Astrocyte (in vitro differentiated cells and primary cell): ENCODE measurements around the gene IFNA16. TPM values are rescaled to one million over a fixed set of nuclear protein-coding genes. Genes with fewer than 3 reads are reported as not detected.
"Not testable (repeated sequence)": the region's sequence is repeated elsewhere in the genome, so short reads cannot be mapped to it uniquely, and the experiment has no call there.

Experiments
- DNase-seq: peaks from one replicate; pipeline ENCODE4 v3.0.0-alpha.2; 2010; ENCODE audit warnings: low read depth
- FAIRE-seq: peaks from 2 replicates; lab custom pipeline; 2011; peaks lifted over from hg19 to GRCh38; lab: Jason Lieb, UNC
- H2AFZ ChIP-seq: 2 replicates; pipeline ENCODE4 v1.6.0; 2012; ENCODE audit warnings: low read depth, low read length, inconsistent platforms
- H3K27ac ChIP-seq: 2 replicates; pipeline ENCODE4 v1.5.1; 2011; ENCODE audit warnings: low read depth, low read length, inconsistent platforms
- H3K27me3 ChIP-seq: 2 replicates; pipeline ENCODE4 v1.6.0; 2011; ENCODE audit warnings: low read length, inconsistent platforms; ENCODE audit not compliant: insufficient read depth
- H3K36me3 ChIP-seq: 2 replicates; pipeline ENCODE4 v1.5.1; 2011; ENCODE audit warnings: low read length, inconsistent platforms; ENCODE audit not compliant: insufficient read depth
- H3K4me1 ChIP-seq: 2 replicates; pipeline ENCODE4 v1.5.1; 2011; ENCODE audit warnings: low read length, inconsistent platforms; ENCODE audit not compliant: insufficient read depth
- H3K4me2 ChIP-seq: 2 replicates; pipeline ENCODE4 v1.6.0; 2012; ENCODE audit warnings: low read length, inconsistent platforms
- H3K4me3 ChIP-seq: 2 replicates; pipeline ENCODE4 v1.5.1; 2011; ENCODE audit warnings: low read depth, mild to moderate bottlenecking, low read length, inconsistent platforms; ENCODE audit not compliant: insufficient read depth
- H3K79me2 ChIP-seq: 2 replicates; pipeline ENCODE4 v1.6.0; 2012; ENCODE audit warnings: mild to moderate bottlenecking, low read length, inconsistent platforms; ENCODE audit not compliant: insufficient read depth
- H3K9ac ChIP-seq: 2 replicates; pipeline ENCODE4 v1.6.0; 2012; ENCODE audit warnings: mild to moderate bottlenecking, low read length, inconsistent platforms
- H3K9me3 ChIP-seq: 2 replicates; pipeline ENCODE4 v1.5.1; 2012; ENCODE audit warnings: low read depth, mild to moderate bottlenecking, low read length, inconsistent platforms; ENCODE audit not compliant: insufficient read depth
- H4K20me1 ChIP-seq: 2 replicates; pipeline ENCODE4 v1.6.0; 2012; ENCODE audit warnings: low read length, inconsistent platforms; ENCODE audit not compliant: insufficient read depth
- H3K27ac Mint-ChIP-seq: one replicate; pipeline ENCODE4 v1.8.0; 2021; ENCODE audit warnings: mild to moderate bottlenecking, mixed read lengths; ENCODE audit not compliant: unreplicated experiment
- H3K27me3 Mint-ChIP-seq: one replicate; pipeline ENCODE4 v1.8.0; 2021; ENCODE audit warnings: low read depth, mixed read lengths; ENCODE audit not compliant: unreplicated experiment
- H3K36me3 Mint-ChIP-seq: one replicate; pipeline ENCODE4 v1.8.0; 2021; ENCODE audit warnings: low read depth, mixed read lengths; ENCODE audit not compliant: unreplicated experiment
- H3K4me1 Mint-ChIP-seq: one replicate; pipeline ENCODE4 v1.8.0; 2021; ENCODE audit warnings: low read depth, mixed read lengths; ENCODE audit not compliant: unreplicated experiment
- H3K4me3 Mint-ChIP-seq: one replicate; pipeline ENCODE4 v1.8.0; 2021; ENCODE audit warnings: mild to moderate bottlenecking, moderate library complexity, mixed read lengths; ENCODE audit not compliant: unreplicated experiment
- H3K9me3 Mint-ChIP-seq: one replicate; pipeline ENCODE4 v1.8.0; 2021; ENCODE audit warnings: mild to moderate bottlenecking, mixed read lengths; ENCODE audit not compliant: unreplicated experiment
- EZH2 ChIP-seq: IDR thresholded peaks from 2 replicates; pipeline ENCODE4 v1.6.1; 2012; ENCODE audit warnings: mild to moderate bottlenecking, low read length, inconsistent platforms; ENCODE audit not compliant: insufficient read depth
- total RNA-seq: library from RNA; stranded (reverse); gene quantifications from 2 replicates; pipeline ENCODE4 v1.2.1, GENCODE V29; 2021
- TF ChIP-seq, protein P1 (sequence below): IDR thresholded peaks from 2 replicates; pipeline ENCODE4 v1.5.1; 2011; ENCODE audit warnings: low read depth, mild to moderate bottlenecking, inconsistent platforms, low read length, moderate library complexity; ENCODE audit not compliant: insufficient read depth

The IFNA16 gene
- total RNA-seq, 1 donor from 2014 or later, result not detected

- Histone ChIP-seq H3K27ac (no peak overlapping the region), H3K27me3 (peaks cover 3% of the 10 kb centered on the region), H3K36me3 (no peaks in the 10 kb centered on the region), H3K9me3 (no peaks in the 10 kb centered on the region), H4K20me1 (no peaks in the 10 kb centered on the region), H2AFZ (no peak overlapping the region), H3K4me1 (no peaks in the 10 kb centered on the region), H3K9ac (no peak overlapping the region), H3K4me3 (no peak overlapping the region), H3K79me2 (no peaks in the 10 kb centered on the region), H3K4me2 (no peak overlapping the region)
- no peak for FAIRE-seq
- DNase-seq, result no peak
- H3K36me3 Mint-ChIP-seq, result no peaks in the 10 kb centered on the region
- H3K4me3 Mint-ChIP-seq, result no peak overlapping the region
- H3K27ac Mint-ChIP-seq, result no peak overlapping the region
- peaks cover 9% of the 10 kb centered on the region for H3K27me3 Mint-ChIP-seq
- TF ChIP-seq, protein P1, sequence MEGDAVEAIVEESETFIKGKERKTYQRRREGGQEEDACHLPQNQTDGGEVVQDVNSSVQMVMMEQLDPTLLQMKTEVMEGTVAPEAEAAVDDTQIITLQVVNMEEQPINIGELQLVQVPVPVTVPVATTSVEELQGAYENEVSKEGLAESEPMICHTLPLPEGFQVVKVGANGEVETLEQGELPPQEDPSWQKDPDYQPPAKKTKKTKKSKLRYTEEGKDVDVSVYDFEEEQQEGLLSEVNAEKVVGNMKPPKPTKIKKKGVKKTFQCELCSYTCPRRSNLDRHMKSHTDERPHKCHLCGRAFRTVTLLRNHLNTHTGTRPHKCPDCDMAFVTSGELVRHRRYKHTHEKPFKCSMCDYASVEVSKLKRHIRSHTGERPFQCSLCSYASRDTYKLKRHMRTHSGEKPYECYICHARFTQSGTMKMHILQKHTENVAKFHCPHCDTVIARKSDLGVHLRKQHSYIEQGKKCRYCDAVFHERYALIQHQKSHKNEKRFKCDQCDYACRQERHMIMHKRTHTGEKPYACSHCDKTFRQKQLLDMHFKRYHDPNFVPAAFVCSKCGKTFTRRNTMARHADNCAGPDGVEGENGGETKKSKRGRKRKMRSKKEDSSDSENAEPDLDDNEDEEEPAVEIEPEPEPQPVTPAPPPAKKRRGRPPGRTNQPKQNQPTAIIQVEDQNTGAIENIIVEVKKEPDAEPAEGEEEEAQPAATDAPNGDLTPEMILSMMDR, result no peak
- no peak for TF ChIP-seq EZH2
- no peaks in the 10 kb centered on the region for H3K9me3 Mint-ChIP-seq
- peaks cover 3% of the 10 kb centered on the region for H3K4me1 Mint-ChIP-seq
Measured at GRCh38 chr9:21174671-21175070, 42.4 kb downstream of the IFNA16 start.

GRCh38 chr9:21172156-21172555 lies 45.0 kb downstream of the IFNA16 start:
- H3K79me2 ChIP-seq, result no peaks in the 10 kb centered on the region
- H3K4me1 Mint-ChIP-seq, result peaks cover 3% of the 10 kb centered on the region
- H3K36me3 Mint-ChIP-seq, result no peaks in the 10 kb centered on the region
- H3K4me3 ChIP-seq, result no peak overlapping the region
- H3K27me3 ChIP-seq, result peaks cover under 1% of the 10 kb centered on the region
- no peaks in the 10 kb centered on the region for H3K4me1 ChIP-seq
- no peak for DNase-seq
- H3K9me3 Mint-ChIP-seq, result no peaks in the 10 kb centered on the region
- H3K27ac ChIP-seq, result no peak overlapping the region
- H3K27ac Mint-ChIP-seq, result no peak overlapping the region
- H3K4me3 Mint-ChIP-seq, result no peak overlapping the region
- TF ChIP-seq EZH2, result no peak
- TF ChIP-seq, protein P1, result no peak
- no peak for FAIRE-seq
- H3K9ac ChIP-seq, result no peak overlapping the region
- no peaks in the 10 kb centered on the region for H4K20me1 ChIP-seq
- H3K36me3 ChIP-seq, result no peaks in the 10 kb centered on the region
- H3K27me3 Mint-ChIP-seq, result peaks cover 5% of the 10 kb centered on the region
- H2AFZ ChIP-seq, result no peak overlapping the region
- H3K9me3 ChIP-seq, result no peaks in the 10 kb centered on the region
- H3K4me2 ChIP-seq, result no peak overlapping the region

DNA sequence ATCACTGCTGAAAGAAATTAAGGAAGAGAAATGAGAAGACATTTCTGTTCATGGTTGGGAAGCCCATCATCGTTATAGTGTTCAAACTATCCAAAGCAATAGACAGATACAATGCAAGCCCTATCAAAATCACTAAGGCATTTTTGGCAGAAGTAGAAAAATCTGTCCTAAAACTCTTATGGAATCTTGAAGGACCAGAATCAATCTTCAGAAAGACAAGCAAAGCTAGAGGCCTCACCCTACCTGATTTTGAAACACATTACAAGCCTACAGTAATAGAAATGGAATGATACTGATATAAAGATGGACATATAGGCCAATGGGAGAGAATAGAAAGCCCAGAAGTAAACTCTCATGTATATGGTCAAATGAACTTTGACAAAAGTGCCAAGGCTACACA lies 45.8 kb downstream of the IFNA16 start:
- no peak for FAIRE-seq
- no peaks in the 10 kb centered on the region for H3K9me3 Mint-ChIP-seq

DNA sequence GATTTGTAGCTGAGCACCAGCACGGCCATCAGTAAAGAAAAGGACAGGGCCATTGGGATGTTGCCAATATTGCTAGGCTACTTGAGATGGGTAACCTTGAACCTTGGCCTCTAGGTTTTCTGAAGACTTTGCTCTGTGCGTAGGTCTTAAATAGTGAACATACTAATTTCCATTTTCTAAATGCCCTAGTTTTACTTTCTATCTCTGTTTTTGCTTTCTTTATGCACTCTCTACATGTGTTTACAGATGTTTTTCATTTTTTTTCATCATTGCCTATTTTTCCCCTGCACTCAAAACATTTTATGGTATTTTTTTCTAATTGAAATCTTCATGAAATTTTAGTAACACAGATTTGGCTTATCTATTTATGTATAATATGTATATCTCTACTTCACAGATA lies 50.6 kb downstream of the IFNA16 start, which contains the start of gene IFNA21:
TSS of gene IFNA21 (minus strand) at position 101 of the 400 bp plus-strand sequence. CDS start at position 53, 48 bp downstream.
- not testable (repeated sequence) for H3K4me1 Mint-ChIP-seq, H4K20me1 ChIP-seq, H3K36me3 ChIP-seq, H3K27me3 ChIP-seq, H3K9me3 Mint-ChIP-seq, H3K27ac ChIP-seq, H3K4me1 ChIP-seq, H3K36me3 Mint-ChIP-seq, DNase-seq, FAIRE-seq, H3K9me3 ChIP-seq, H3K9ac ChIP-seq, H3K4me3 ChIP-seq, H3K79me2 ChIP-seq, H3K27ac Mint-ChIP-seq, H3K4me2 ChIP-seq, H3K27me3 Mint-ChIP-seq, H2AFZ ChIP-seq, H3K4me3 Mint-ChIP-seq

More for the DNA sequence above, 45.8 kb downstream of the IFNA16 start:
- H3K27me3 ChIP-seq, result no peaks in the 10 kb centered on the region
- Mint-ChIP-seq H3K36me3 (no peaks in the 10 kb centered on the region), H3K27me3 (peaks cover 2% of the 10 kb centered on the region), H3K4me3 (no peak overlapping the region), H3K27ac (no peak overlapping the region), H3K4me1 (peaks cover 3% of the 10 kb centered on the region)
- no peaks in the 10 kb centered on the region for H4K20me1 ChIP-seq
- no peaks in the 10 kb centered on the region for H3K79me2 ChIP-seq
- no peak overlapping the region for H3K27ac ChIP-seq
- TF ChIP-seq, protein P1, result no peak
- no peak for TF ChIP-seq EZH2
- H3K4me3 ChIP-seq, result no peak overlapping the region
- H3K9ac ChIP-seq, result no peak overlapping the region
- DNase-seq, result no peak
- H3K9me3 ChIP-seq, result no peaks in the 10 kb centered on the region
- H3K4me2 ChIP-seq, result no peak overlapping the region
- no peaks in the 10 kb centered on the region for H3K36me3 ChIP-seq
- H2AFZ ChIP-seq, result no peak overlapping the region
- H3K4me1 ChIP-seq, result no peaks in the 10 kb centered on the region
